RWPE1 (cell line): ENCODE results near the gene BMI1.

ENCODE experiments used
- CTCF ChIA-PET: fragments of 350-600 bp; sonication (Branson Sonifier 250); formaldehyde crosslinking; extraction: SDS; loops from one replicate; lab custom pipeline; 2021; lab: Yijun Ruan, JAX
- POLR2A ChIA-PET: fragments of 400-600 bp; formaldehyde crosslinking; extraction: SDS; loops from one replicate; lab custom pipeline; 2020; ENCODE audit warnings: antibody characterized with exemption; ENCODE audit not compliant: low non-redundant PET; lab: Yijun Ruan, JAX
- DNase-seq: peaks from one replicate; pipeline ENCODE4 v3.0.0; 2012; ENCODE audit warnings: low spot score
- H3K27ac ChIP-seq: fragments of 450-650 bp; 2 replicates; pipeline ENCODE4 v1.5.1; 2017
- CTCF ChIP-seq: fragments of 450-650 bp; conservative IDR thresholded peaks from 2 replicates; pipeline ENCODE4 v1.5.1; 2017; ENCODE audit warnings: low read depth, mild to moderate bottlenecking

BMI1 gene

GRCh38 chr10:22368402-22368801, 47.5 kb downstream of the BMI1 start:
- TF ChIP-seq CTCF = no peak
- no peak for DNase-seq
- ChIA-PET CTCF (no interaction called here), POLR2A (no interaction called here)
- no peak overlapping the region for H3K27ac ChIP-seq

- no peak for TF ChIP-seq CTCF
- H3K27ac ChIP-seq = no peak overlapping the region
- CTCF ChIA-PET = no interaction called here
- POLR2A ChIA-PET = no interaction called here
- no peak for DNase-seq
These were observed 48.1 kb downstream of the BMI1 start for GRCh38 chr10:22368981-22369380.

- no peak overlapping the region for H3K27ac ChIP-seq
- POLR2A ChIA-PET = no interaction called here
- TF ChIP-seq CTCF = no peak
- peak; percentile 27 for DNase-seq
- CTCF ChIA-PET = no interaction called here
These were observed 48.7 kb downstream of the BMI1 start for GRCh38 chr10:22369434-22370072.

- DNase-seq = no peak
- TF ChIP-seq CTCF = no peak
- ChIA-PET CTCF (no interaction called here), POLR2A (no interaction called here)
- H3K27ac ChIP-seq = no peak overlapping the region
These were observed 49.4 kb downstream of the BMI1 start for GRCh38 chr10:22370320-22370719.

GRCh38 chr10:22372298-22372697, 51.4 kb downstream of the BMI1 start:
- ChIA-PET POLR2A (no interaction called here), CTCF (no interaction called here)
- no peak for TF ChIP-seq CTCF
- no peak for DNase-seq
- H3K27ac ChIP-seq = no peak overlapping the region

GRCh38 chr10:22372917-22373316, 52.0 kb downstream of the BMI1 start:
- ChIA-PET POLR2A (no interaction called here), CTCF (no interaction called here)
- H3K27ac ChIP-seq = no peak overlapping the region
- TF ChIP-seq CTCF = no peak
- no peak for DNase-seq
